BLaER1 (cell line): ENCODE data around the gene CD59.

ENCODE experiments used
- H3K27ac ChIP-seq: shearing (Covaris generic); formaldehyde crosslinking; 2 replicates; pipeline ENCODE4 v1.8.1; 2022
- H3K27me3 ChIP-seq: shearing (Covaris generic); formaldehyde crosslinking; 2 replicates; pipeline ENCODE4 v1.8.1; 2022
- H3K36me3 ChIP-seq: shearing (Covaris generic); formaldehyde crosslinking; 2 replicates; pipeline ENCODE4 v1.8.1; 2022
- H3K4me1 ChIP-seq: shearing (Covaris generic); formaldehyde crosslinking; 2 replicates; pipeline ENCODE4 v1.8.1; 2022
- H3K4me2 ChIP-seq: shearing (Covaris generic); formaldehyde crosslinking; 2 replicates; pipeline ENCODE4 v1.8.1; 2022
- H3K4me3 ChIP-seq: shearing (Covaris generic); formaldehyde crosslinking; 2 replicates; pipeline ENCODE4 v1.8.1; 2022
- H3K9ac ChIP-seq: shearing (Covaris generic); formaldehyde crosslinking; 2 replicates; pipeline ENCODE4 v1.8.1; 2022
- H3K9me3 ChIP-seq: shearing (Covaris generic); formaldehyde crosslinking; 2 replicates; pipeline ENCODE4 v1.8.1; 2022
- H4K20me1 ChIP-seq: shearing (Covaris generic); formaldehyde crosslinking; 2 replicates; pipeline ENCODE4 v1.8.1; 2022
- Cebpa-rat ChIP-seq: shearing (Covaris generic); IDR thresholded peaks from 2 replicates; pipeline ENCODE4 v1.8.1; 2022

The CD59 gene

GRCh38 chr11:33660962-33661361 lies 75.3 kb downstream of the CD59 start:
- Histone ChIP-seq H3K9ac (no peak overlapping the region), H3K4me2 (no peak overlapping the region), H3K4me3 (no peak overlapping the region), H4K20me1 (no peaks in the 10 kb centered on the region), H3K9me3 (no peaks in the 10 kb centered on the region), H3K27me3 (no peaks in the 10 kb centered on the region), H3K4me1 (no peaks in the 10 kb centered on the region), H3K36me3 (no peaks in the 10 kb centered on the region), H3K27ac (no peak overlapping the region)
- TF ChIP-seq Cebpa-rat = no peak

GRCh38 chr11:33659370-33660139 lies 76.7 kb downstream of the CD59 start:
- no peaks in the 10 kb centered on the region for H3K27me3 ChIP-seq
- H3K4me3 ChIP-seq = no peak overlapping the region
- H3K4me2 ChIP-seq = no peak overlapping the region
- H3K4me1 ChIP-seq = no peaks in the 10 kb centered on the region
- no peaks in the 10 kb centered on the region for H3K36me3 ChIP-seq
- no peak for TF ChIP-seq Cebpa-rat
- no peak overlapping the region for H3K9ac ChIP-seq
- H3K9me3 ChIP-seq = no peaks in the 10 kb centered on the region
- H4K20me1 ChIP-seq = no peaks in the 10 kb centered on the region
- H3K27ac ChIP-seq = no peak overlapping the region

- TF ChIP-seq Cebpa-rat = no peak
Observed at GRCh38 chr11:33658195-33658900, 77.9 kb downstream of the CD59 start.

GRCh38 chr11:33657757-33658156 lies 78.5 kb downstream of the CD59 start:
- Histone ChIP-seq H3K27me3 (no peaks in the 10 kb centered on the region), H3K9ac (no peak overlapping the region), H3K9me3 (no peaks in the 10 kb centered on the region), H3K36me3 (no peaks in the 10 kb centered on the region), H4K20me1 (no peaks in the 10 kb centered on the region), H3K4me1 (no peaks in the 10 kb centered on the region), H3K27ac (no peak overlapping the region), H3K4me2 (no peak overlapping the region), H3K4me3 (no peak overlapping the region)
- TF ChIP-seq Cebpa-rat = no peak

More at GRCh38 chr11:33658195-33658900, 77.9 kb downstream of the CD59 start:
- Histone ChIP-seq H3K27ac (no peak overlapping the region), H3K36me3 (no peaks in the 10 kb centered on the region), H3K9me3 (no peaks in the 10 kb centered on the region), H3K4me2 (no peak overlapping the region), H4K20me1 (no peaks in the 10 kb centered on the region), H3K9ac (no peak overlapping the region), H3K4me3 (no peak overlapping the region), H3K27me3 (no peaks in the 10 kb centered on the region), H3K4me1 (no peaks in the 10 kb centered on the region)

GRCh38 chr11:33656768-33657167 lies 79.5 kb downstream of the CD59 start:
- Histone ChIP-seq H3K36me3 (no peaks in the 10 kb centered on the region), H3K27ac (no peak overlapping the region)

GRCh38 chr11:33655842-33656600 lies 80.2 kb downstream of the CD59 start:
- H3K4me1 ChIP-seq = no peaks in the 10 kb centered on the region
- no peaks in the 10 kb centered on the region for H4K20me1 ChIP-seq
- no peak overlapping the region for H3K4me2 ChIP-seq
- H3K27ac ChIP-seq = no peak overlapping the region
- no peaks in the 10 kb centered on the region for H3K27me3 ChIP-seq
- no peaks in the 10 kb centered on the region for H3K9me3 ChIP-seq
- H3K9ac ChIP-seq = no peak overlapping the region
- no peak for TF ChIP-seq Cebpa-rat
- no peaks in the 10 kb centered on the region for H3K36me3 ChIP-seq
- no peak overlapping the region for H3K4me3 ChIP-seq

More at GRCh38 chr11:33656768-33657167, 79.5 kb downstream of the CD59 start:
- no peak overlapping the region for H3K4me3 ChIP-seq
- no peaks in the 10 kb centered on the region for H4K20me1 ChIP-seq
- no peaks in the 10 kb centered on the region for H3K9me3 ChIP-seq
- H3K4me1 ChIP-seq = no peaks in the 10 kb centered on the region
- no peak overlapping the region for H3K9ac ChIP-seq
- no peak for TF ChIP-seq Cebpa-rat
- H3K4me2 ChIP-seq = no peak overlapping the region
- no peaks in the 10 kb centered on the region for H3K27me3 ChIP-seq

GRCh38 chr11:33654594-33654993 lies 81.6 kb downstream of the CD59 start:
- H3K9me3 ChIP-seq = no peaks in the 10 kb centered on the region
- H3K4me3 ChIP-seq = no peak overlapping the region
- H3K36me3 ChIP-seq = no peaks in the 10 kb centered on the region
- no peak for TF ChIP-seq Cebpa-rat
- no peaks in the 10 kb centered on the region for H3K4me1 ChIP-seq
- H4K20me1 ChIP-seq = no peaks in the 10 kb centered on the region
- H3K27me3 ChIP-seq = no peaks in the 10 kb centered on the region
- no peak overlapping the region for H3K27ac ChIP-seq
- no peak overlapping the region for H3K4me2 ChIP-seq
- H3K9ac ChIP-seq = no peak overlapping the region
